SU-DHL-6 (cell line): ENCODE results near the gene PBX2.

Experiments used
- H2AFZ ChIP-seq: fragments of 200-600 bp; sonication (generic); 2 replicates; pipeline ENCODE4 v1.6.1; 2014; ENCODE audit warnings: low read depth, mild to moderate bottlenecking, moderate library complexity, mixed read lengths, antibody characterized with exemption, low read length; ENCODE audit not compliant: severe bottlenecking
- H3F3A ChIP-seq: fragments of 200-600 bp; shearing (Covaris generic); 2 replicates; pipeline ENCODE4 v1.6.0; 2016; ENCODE audit warnings: antibody characterized with exemption, mild to moderate bottlenecking; ENCODE audit not compliant: insufficient read depth
- H3K27ac ChIP-seq: fragments of 200-600 bp; sonication (generic); 2 replicates; pipeline ENCODE4 v1.5.1; 2016; ENCODE audit warnings: low read depth, mild to moderate bottlenecking, low read length, moderate library complexity, mixed read lengths
- H3K27me3 ChIP-seq: fragments of 200-600 bp; sonication (generic), shearing (Covaris generic); 2 replicates; pipeline ENCODE4 v1.6.0; 2014; ENCODE audit warnings: mild to moderate bottlenecking, low read length
- H3K36me3 ChIP-seq: fragments of 200-600 bp; sonication (generic); 2 replicates; pipeline ENCODE4 v1.6.1; 2014; ENCODE audit warnings: mild to moderate bottlenecking, low read length, mixed read lengths
- H3K4me2 ChIP-seq: fragments of 300-600, 200-600 bp; shearing (Covaris generic), sonication (generic); 2 replicates; pipeline ENCODE4 v1.6.0; 2014; ENCODE audit warnings: low read length, low read depth, mild to moderate bottlenecking; ENCODE audit not compliant: poor library complexity, severe bottlenecking
- H3K4me3 ChIP-seq: fragments of 200-600 bp; sonication (generic); 2 replicates; pipeline ENCODE4 v1.5.1; 2014; ENCODE audit warnings: antibody characterized with exemption, low read length, mild to moderate bottlenecking, mixed read lengths; ENCODE audit not compliant: insufficient read depth, poor library complexity, severe bottlenecking
- H3K79me2 ChIP-seq: fragments of 200-600 bp; sonication (generic); 2 replicates; pipeline ENCODE4 v1.6.1; 2014; ENCODE audit warnings: mild to moderate bottlenecking, low read length, moderate library complexity; ENCODE audit not compliant: insufficient read depth
- H3K9ac ChIP-seq: fragments of 200-600 bp; sonication (generic); 2 replicates; pipeline ENCODE4 v1.7.0; 2014; ENCODE audit warnings: mild to moderate bottlenecking, low read length
- H3K9me2 ChIP-seq: fragments of 200-600 bp; sonication (generic); replicated peaks from 2 replicates; pipeline ENCODE4 v1.6.1; 2014; ENCODE audit warnings: low read length; ENCODE audit not compliant: insufficient read depth
- H3K9me3 ChIP-seq: fragments of 200-600 bp; sonication (generic); 2 replicates; pipeline ENCODE4 v1.6.1; 2014; ENCODE audit warnings: low read length, mixed read lengths; ENCODE audit not compliant: insufficient read depth
- H4K20me1 ChIP-seq: fragments of 200-600 bp; sonication (generic); 2 replicates; pipeline ENCODE4 v1.6.1; 2014; ENCODE audit warnings: low read depth, mild to moderate bottlenecking, antibody characterized with exemption, low read length, moderate library complexity, mixed read lengths
- EZH2phosphoT487 ChIP-seq: fragments of 200-600 bp; sonication (generic), shearing (Covaris generic); conservative IDR thresholded peaks from 2 replicates; pipeline ENCODE4 v1.6.1; 2018; ENCODE audit warnings: mild to moderate bottlenecking, antibody characterized with exemption, low read length, moderate library complexity, mixed read lengths
- TF ChIP-seq, protein P1 (sequence below): fragments of 200-600 bp; sonication (generic); IDR thresholded peaks from one replicate; pipeline ENCODE4 v1.5.1; 2017; ENCODE audit warnings: antibody characterized with exemption, mild to moderate bottlenecking, low read length, moderate library complexity; ENCODE audit not compliant: insufficient read depth, poor library complexity, severe bottlenecking

Gene PBX2

DNA sequence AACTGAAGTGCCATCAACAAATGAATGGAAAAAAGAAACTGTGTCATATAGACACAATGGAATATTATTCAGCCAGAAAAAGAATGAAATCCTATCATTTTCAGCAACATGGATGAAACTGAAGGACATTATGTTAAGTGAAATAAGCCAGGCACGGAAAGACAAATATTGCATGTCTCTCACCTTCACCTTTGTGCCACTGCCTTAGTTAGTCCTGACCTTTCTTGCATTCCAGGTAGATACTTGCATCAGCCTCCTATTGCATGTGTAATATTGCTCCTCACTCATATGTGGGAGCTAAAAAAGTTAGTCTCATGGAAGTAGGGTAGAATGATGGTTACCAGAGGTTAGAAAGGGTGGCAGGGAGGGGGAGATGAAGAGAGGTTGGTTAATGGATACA is 19.0 kb upstream of the PBX2 start:
- Histone ChIP-seq H3K9me3 (no peaks in the 10 kb centered on the region), H3K27me3 (no peaks in the 10 kb centered on the region), H3K4me3 (no peak overlapping the region), H3K79me2 (no peaks in the 10 kb centered on the region), H2AFZ (no peak overlapping the region), H3K4me2 (no peak overlapping the region), H3K9me2 (no peaks in the 10 kb centered on the region), H3F3A (no peaks in the 10 kb centered on the region), H4K20me1 (no peaks in the 10 kb centered on the region), H3K36me3 (no peaks in the 10 kb centered on the region), H3K9ac (no peak overlapping the region), H3K27ac (no peak overlapping the region)
- TF ChIP-seq, protein P1, sequence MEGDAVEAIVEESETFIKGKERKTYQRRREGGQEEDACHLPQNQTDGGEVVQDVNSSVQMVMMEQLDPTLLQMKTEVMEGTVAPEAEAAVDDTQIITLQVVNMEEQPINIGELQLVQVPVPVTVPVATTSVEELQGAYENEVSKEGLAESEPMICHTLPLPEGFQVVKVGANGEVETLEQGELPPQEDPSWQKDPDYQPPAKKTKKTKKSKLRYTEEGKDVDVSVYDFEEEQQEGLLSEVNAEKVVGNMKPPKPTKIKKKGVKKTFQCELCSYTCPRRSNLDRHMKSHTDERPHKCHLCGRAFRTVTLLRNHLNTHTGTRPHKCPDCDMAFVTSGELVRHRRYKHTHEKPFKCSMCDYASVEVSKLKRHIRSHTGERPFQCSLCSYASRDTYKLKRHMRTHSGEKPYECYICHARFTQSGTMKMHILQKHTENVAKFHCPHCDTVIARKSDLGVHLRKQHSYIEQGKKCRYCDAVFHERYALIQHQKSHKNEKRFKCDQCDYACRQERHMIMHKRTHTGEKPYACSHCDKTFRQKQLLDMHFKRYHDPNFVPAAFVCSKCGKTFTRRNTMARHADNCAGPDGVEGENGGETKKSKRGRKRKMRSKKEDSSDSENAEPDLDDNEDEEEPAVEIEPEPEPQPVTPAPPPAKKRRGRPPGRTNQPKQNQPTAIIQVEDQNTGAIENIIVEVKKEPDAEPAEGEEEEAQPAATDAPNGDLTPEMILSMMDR = no peak
- no peak for TF ChIP-seq EZH2phosphoT487

DNA sequence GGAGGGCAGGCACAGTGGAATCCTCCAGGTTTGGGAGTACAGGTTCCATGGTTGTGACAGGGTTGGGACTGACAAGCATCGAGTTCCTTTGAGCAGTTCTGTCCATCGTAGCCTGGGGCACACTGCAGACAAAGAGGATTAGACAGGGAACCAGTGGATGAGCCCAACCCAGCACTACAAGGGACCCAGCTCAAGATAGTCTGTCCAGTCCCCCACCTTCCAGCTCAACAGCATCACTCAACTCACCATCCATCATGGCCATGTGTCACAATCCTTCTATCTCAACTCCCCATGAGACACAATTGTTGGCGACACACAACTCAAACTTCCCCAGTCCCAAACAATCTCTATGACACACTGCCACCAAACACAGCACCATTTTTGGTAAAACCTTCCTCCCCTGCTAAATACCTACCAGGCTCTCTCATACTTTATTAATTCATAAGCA is 14.3 kb upstream of the PBX2 start:
- Histone ChIP-seq H3K36me3 (no peaks in the 10 kb centered on the region), H3K27ac (no peak overlapping the region), H3K9me2 (no peaks in the 10 kb centered on the region), H4K20me1 (no peaks in the 10 kb centered on the region), H3K9me3 (no peaks in the 10 kb centered on the region), H3K4me3 (no peak overlapping the region), H2AFZ (no peak overlapping the region), H3K4me2 (no peak overlapping the region), H3K9ac (no peak overlapping the region), H3F3A (no peaks in the 10 kb centered on the region), H3K79me2 (no peaks in the 10 kb centered on the region), H3K27me3 (no peaks in the 10 kb centered on the region)
- TF ChIP-seq EZH2phosphoT487 = no peak
- TF ChIP-seq, protein P1 = no peak

DNA sequence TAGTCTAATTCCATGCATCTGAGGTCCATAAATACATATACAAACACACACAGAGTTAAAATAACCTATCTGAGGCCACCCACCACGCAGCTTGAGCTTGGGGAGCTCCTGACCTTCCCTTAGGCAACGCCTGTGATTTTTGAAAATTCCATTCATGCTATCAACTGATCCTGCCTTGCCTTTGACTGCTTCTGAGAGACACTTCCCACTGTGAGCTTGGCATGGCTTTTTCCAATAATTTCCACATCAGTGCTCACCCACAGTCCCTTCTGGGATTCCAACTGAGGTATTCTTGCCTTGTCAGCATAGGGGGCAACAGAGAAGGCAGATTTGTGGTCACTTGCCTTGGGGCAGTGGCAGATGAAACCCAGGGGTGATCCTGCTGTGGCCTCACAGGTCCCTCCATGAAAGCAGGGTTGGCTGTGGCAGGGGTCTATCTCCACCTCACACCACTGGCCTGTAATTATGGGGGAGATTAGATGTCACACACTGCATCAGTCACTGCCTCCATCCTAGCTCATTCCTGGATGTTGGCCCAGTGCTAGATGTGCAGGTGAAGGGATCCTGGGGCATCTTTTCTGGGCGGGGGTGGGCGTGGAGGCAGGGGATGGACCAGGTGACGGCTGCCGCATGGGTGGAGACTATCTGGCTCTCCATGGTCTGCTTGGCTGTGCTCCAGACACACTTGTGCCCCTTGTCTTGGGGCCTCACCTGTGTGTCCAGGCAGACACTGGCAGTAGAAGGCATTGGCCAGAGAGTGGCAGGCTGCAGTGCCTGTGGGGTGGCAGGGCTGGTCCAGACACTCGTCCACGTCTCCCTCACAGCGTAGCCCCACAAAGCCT is 13.6 kb upstream of the PBX2 start:
- no peak overlapping the region for H3K27ac ChIP-seq
- no peaks in the 10 kb centered on the region for H3K9me3 ChIP-seq
- no peaks in the 10 kb centered on the region for H3F3A ChIP-seq
- H2AFZ ChIP-seq = no peak overlapping the region
- no peak overlapping the region for H3K4me3 ChIP-seq
- H3K9ac ChIP-seq = no peak overlapping the region
- H3K4me2 ChIP-seq = no peak overlapping the region
- H3K79me2 ChIP-seq = no peaks in the 10 kb centered on the region
- no peaks in the 10 kb centered on the region for H3K36me3 ChIP-seq
- H3K27me3 ChIP-seq = no peaks in the 10 kb centered on the region
- TF ChIP-seq, protein P1 = no peak
- no peak for TF ChIP-seq EZH2phosphoT487
- H3K9me2 ChIP-seq = no peaks in the 10 kb centered on the region
- no peaks in the 10 kb centered on the region for H4K20me1 ChIP-seq
